DND-41 (cell line): ENCODE data around the gene SLC22A15.
"Not testable (repeated sequence)": the region's sequence is repeated elsewhere in the genome, so short reads cannot be mapped to it uniquely, and the experiment has no call there.

ENCODE experiments used
- ATAC-seq: fragments of 200-7000 bp; cut with Tn5 transposase; 3 replicates; pipeline ENCODE4 v1.9.1; 2021; ENCODE audit warnings: low read depth; ENCODE audit not compliant: insufficient read depth
- DNase-seq: peaks from one replicate; pipeline ENCODE4 v3.0.0-alpha.2; 2020
- H2AFZ ChIP-seq: 2 replicates; pipeline ENCODE4 v1.6.0; 2012; ENCODE audit warnings: low read depth, low read length
- H3K27ac ChIP-seq: 2 replicates; pipeline ENCODE4 v1.5.1; 2012; ENCODE audit warnings: low read length, inconsistent platforms
- H3K27me3 ChIP-seq: fragments of 200-600 bp; sonication (generic); 2 replicates; pipeline ENCODE4 v1.6.0; 2012; ENCODE audit warnings: low read length, mild to moderate bottlenecking, inconsistent platforms; ENCODE audit not compliant: insufficient read depth, poor library complexity
- H3K36me3 ChIP-seq: 2 replicates; pipeline ENCODE4 v1.5.1; 2012; ENCODE audit warnings: low read length, inconsistent platforms; ENCODE audit not compliant: insufficient read depth
- H3K4me1 ChIP-seq: 2 replicates; pipeline ENCODE4 v1.5.1; 2012; ENCODE audit warnings: mild to moderate bottlenecking, low read length; ENCODE audit not compliant: insufficient read depth
- H3K4me2 ChIP-seq: 2 replicates; pipeline ENCODE4 v1.6.0; 2012; ENCODE audit warnings: mild to moderate bottlenecking, moderate library complexity, low read length, inconsistent platforms; ENCODE audit not compliant: insufficient read depth
- H3K4me3 ChIP-seq, 2 experiments: fragments of 200-600 bp in 1 of 2; shearing (Covaris generic) in 1 of 2; 2 replicates each; pipeline ENCODE4 v1.5.1; 2012 to 2016; ENCODE audit warnings: inconsistent platforms in 2 of 2, low read length in 2 of 2, mild to moderate bottlenecking in 2 of 2, low read depth in 1 of 2, moderate library complexity in 1 of 2
- H3K79me2 ChIP-seq: 2 replicates; pipeline ENCODE4 v1.6.0; 2012; ENCODE audit warnings: low read length, inconsistent platforms; ENCODE audit not compliant: insufficient read depth
- H3K9ac ChIP-seq: 2 replicates; pipeline ENCODE4 v1.6.0; 2012; ENCODE audit warnings: low read depth, mild to moderate bottlenecking, inconsistent platforms, low read length, moderate library complexity
- H3K9me3 ChIP-seq: 2 replicates; pipeline ENCODE4 v1.5.1; 2012; ENCODE audit warnings: low read length, moderate library complexity, mild to moderate bottlenecking, inconsistent platforms; ENCODE audit not compliant: insufficient read depth, severe bottlenecking
- H4K20me1 ChIP-seq: 2 replicates; pipeline ENCODE4 v1.6.0; 2012; ENCODE audit warnings: low read length; ENCODE audit not compliant: insufficient read depth
- EZH2 ChIP-seq: IDR thresholded peaks from 3 replicates; pipeline ENCODE4 v1.6.1; 2012; ENCODE audit warnings: borderline replicate concordance, low read depth, mild to moderate bottlenecking, moderate library complexity, low read length, inconsistent platforms; ENCODE audit not compliant: severe bottlenecking
- TF ChIP-seq, protein P1 (sequence below): IDR thresholded peaks from 2 replicates; pipeline ENCODE4 v1.5.1; 2012; ENCODE audit warnings: borderline replicate concordance, low read length, moderate library complexity, mild to moderate bottlenecking; ENCODE audit not compliant: poor library complexity, severe bottlenecking; ENCODE audit errors: extremely low read depth

The SLC22A15 gene

GRCh38 chr1:115955228-115955627 is 21.1 kb upstream of the SLC22A15 start:
- TF ChIP-seq, protein P1, sequence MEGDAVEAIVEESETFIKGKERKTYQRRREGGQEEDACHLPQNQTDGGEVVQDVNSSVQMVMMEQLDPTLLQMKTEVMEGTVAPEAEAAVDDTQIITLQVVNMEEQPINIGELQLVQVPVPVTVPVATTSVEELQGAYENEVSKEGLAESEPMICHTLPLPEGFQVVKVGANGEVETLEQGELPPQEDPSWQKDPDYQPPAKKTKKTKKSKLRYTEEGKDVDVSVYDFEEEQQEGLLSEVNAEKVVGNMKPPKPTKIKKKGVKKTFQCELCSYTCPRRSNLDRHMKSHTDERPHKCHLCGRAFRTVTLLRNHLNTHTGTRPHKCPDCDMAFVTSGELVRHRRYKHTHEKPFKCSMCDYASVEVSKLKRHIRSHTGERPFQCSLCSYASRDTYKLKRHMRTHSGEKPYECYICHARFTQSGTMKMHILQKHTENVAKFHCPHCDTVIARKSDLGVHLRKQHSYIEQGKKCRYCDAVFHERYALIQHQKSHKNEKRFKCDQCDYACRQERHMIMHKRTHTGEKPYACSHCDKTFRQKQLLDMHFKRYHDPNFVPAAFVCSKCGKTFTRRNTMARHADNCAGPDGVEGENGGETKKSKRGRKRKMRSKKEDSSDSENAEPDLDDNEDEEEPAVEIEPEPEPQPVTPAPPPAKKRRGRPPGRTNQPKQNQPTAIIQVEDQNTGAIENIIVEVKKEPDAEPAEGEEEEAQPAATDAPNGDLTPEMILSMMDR: no peak
- TF ChIP-seq EZH2: no peak
- H3K27ac ChIP-seq: no peak overlapping the region
- H3K79me2 ChIP-seq: no peaks in the 10 kb centered on the region
- no peak for ATAC-seq
- H4K20me1 ChIP-seq: no peaks in the 10 kb centered on the region
- no peaks in the 10 kb centered on the region for H3K36me3 ChIP-seq
- no peak overlapping the region for H2AFZ ChIP-seq
- DNase-seq: no peak
- no peaks in the 10 kb centered on the region for H3K9me3 ChIP-seq
- no peak overlapping the region for H3K4me3 ChIP-seq
- no peak overlapping the region for H3K4me2 ChIP-seq
- peaks cover 6% of the 10 kb centered on the region for H3K27me3 ChIP-seq
- no peaks in the 10 kb centered on the region for H3K4me1 ChIP-seq
- no peak overlapping the region for H3K9ac ChIP-seq

- H3K27ac ChIP-seq: no peak overlapping the region
- H3K9ac ChIP-seq: no peak overlapping the region
- H2AFZ ChIP-seq: no peak overlapping the region
- H3K4me1 ChIP-seq: no peaks in the 10 kb centered on the region
- no peak for TF ChIP-seq EZH2
- TF ChIP-seq, protein P1: no peak
- DNase-seq: no peak
- H3K79me2 ChIP-seq: no peaks in the 10 kb centered on the region
- no peaks in the 10 kb centered on the region for H3K36me3 ChIP-seq
- no peak for ATAC-seq
- H3K9me3 ChIP-seq: no peaks in the 10 kb centered on the region
- H3K4me3 ChIP-seq: no peak overlapping the region
- no peak overlapping the region for H3K4me2 ChIP-seq
- no peaks in the 10 kb centered on the region for H4K20me1 ChIP-seq
- H3K27me3 ChIP-seq: peaks cover 10% of the 10 kb centered on the region
These were observed 17.4 kb upstream of the SLC22A15 start for GRCh38 chr1:115958866-115959265.

- Histone ChIP-seq H2AFZ (no peak overlapping the region), H3K4me2 (no peak overlapping the region)
These were observed 6.8 kb upstream of the SLC22A15 start for GRCh38 chr1:115969509-115969908.

GRCh38 chr1:115971778-115972177 is 4.5 kb upstream of the SLC22A15 start:
- not testable (repeated sequence) for H3K9me3 ChIP-seq, H3K4me2 ChIP-seq, H3K4me1 ChIP-seq, H3K4me3 ChIP-seq, H3K27ac ChIP-seq, H3K9ac ChIP-seq, H3K27me3 ChIP-seq, H4K20me1 ChIP-seq, H2AFZ ChIP-seq, DNase-seq, H3K79me2 ChIP-seq, H3K36me3 ChIP-seq, ATAC-seq

More at GRCh38 chr1:115969509-115969908, 6.8 kb upstream of the SLC22A15 start:
- no peaks in the 10 kb centered on the region for H3K9me3 ChIP-seq
- H4K20me1 ChIP-seq: no peaks in the 10 kb centered on the region
- H3K27ac ChIP-seq: no peak overlapping the region
- ATAC-seq (no peak), DNase-seq (no peak)
- no peak overlapping the region for H3K4me3 ChIP-seq
- H3K9ac ChIP-seq: no peak overlapping the region
- no peaks in the 10 kb centered on the region for H3K36me3 ChIP-seq
- no peaks in the 10 kb centered on the region for H3K79me2 ChIP-seq
- no peak for TF ChIP-seq EZH2
- TF ChIP-seq, protein P1: no peak
- H3K4me1 ChIP-seq: no peaks in the 10 kb centered on the region
- peaks cover 8% of the 10 kb centered on the region for H3K27me3 ChIP-seq
